Right atrium auricular region (tissue), 2 donors: ENCODE results near the gene KIF6. TPM values are rescaled to one million over a fixed set of nuclear protein-coding genes. Genes with fewer than 3 reads are reported as not detected.
"Not testable (repeated sequence)": the region's sequence is repeated elsewhere in the genome, so short reads cannot be mapped to it uniquely, and the experiment has no call there.

Experiments
- DNase-seq: peaks from one replicate; pipeline ENCODE4 v3.0.0-alpha.2; 2019; ENCODE audit warnings: low spot score
- H3K27ac ChIP-seq, 2 donors: fragments of 200-600 bp; sonication (generic); 1 replicate in 1 of 2; 2 replicates in 1 of 2; pipeline ENCODE4 v1.5.1; 2016 to 2019
- H3K27me3 ChIP-seq, 2 donors: fragments of 200-600 bp; sonication (generic); one replicate each; pipeline versions ENCODE4 v1.5.1 to v1.6.0; 2017 to 2019
- H3K36me3 ChIP-seq: fragments of 200-600 bp; sonication (generic); one replicate; pipeline ENCODE4 v1.5.1; 2016
- H3K4me1 ChIP-seq, 2 donors: fragments of 200-600 bp; sonication (generic); one replicate each; pipeline versions ENCODE4 v1.5.1 to v1.6.0; 2017 to 2019
- H3K4me3 ChIP-seq, 2 donors: fragments of 200-600 bp; sonication (generic); 1 replicate in 1 of 2; 2 replicates in 1 of 2; pipeline ENCODE4 v1.5.1; 2017 to 2019; ENCODE audit warnings: mild to moderate bottlenecking in 1 of 2, moderate library complexity in 1 of 2
- H3K9me3 ChIP-seq, 2 donors: fragments of 200-600 bp; sonication (generic); one replicate each; pipeline ENCODE4 v1.5.1; 2019
- CTCF ChIP-seq, 2 donors: fragments of 200-600 bp; sonication (generic); IDR thresholded peaks; one replicate each; pipeline ENCODE4 v1.5.1; 2019; ENCODE audit warnings: antibody characterized with exemption in 2 of 2
- total RNA-seq, 2 donors: library from RNA; depleted of rRNA; stranded (reverse); fragments of >200 nt; gene quantifications; one replicate each; pipeline ENCODE4 v1.1.0, GENCODE V29; 2016

KIF6 gene
- total RNA-seq, 2 donors from 2014 or later, result not detected

DNA sequence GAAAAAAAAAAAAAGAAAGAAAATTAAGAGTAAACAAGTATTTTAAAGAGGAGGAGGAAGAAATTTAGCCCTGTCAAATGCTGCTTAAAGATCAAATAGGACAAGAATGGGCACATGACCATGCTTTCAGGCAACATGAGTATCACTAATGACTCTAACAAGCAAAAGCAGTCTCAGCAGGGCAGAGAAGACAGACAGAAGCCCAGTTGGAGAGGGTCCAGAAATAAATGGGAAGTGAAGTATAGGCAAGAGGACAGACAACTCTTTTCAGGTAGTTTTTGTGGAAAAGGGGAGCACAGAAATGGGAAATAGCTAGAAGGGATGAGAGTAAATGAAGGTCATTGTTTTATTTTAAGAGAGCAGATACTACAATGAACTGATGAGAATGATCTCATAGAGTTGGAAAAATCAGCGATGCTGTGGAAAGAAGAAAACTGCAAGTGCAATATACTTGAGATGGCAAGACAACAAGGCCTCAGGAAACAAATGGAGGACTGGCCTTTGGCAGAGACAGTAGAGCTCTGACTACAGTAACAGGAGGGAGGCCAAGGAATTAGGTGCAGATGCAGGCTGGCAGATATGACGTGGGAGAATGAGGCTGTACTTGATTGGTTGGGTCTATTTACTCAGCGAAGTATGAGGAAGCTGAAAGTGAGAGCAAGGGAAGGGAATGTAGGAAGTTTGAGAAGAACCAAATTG, 40.3 kb downstream of the KIF6 start:
- DNase-seq, result no peak
- no peaks in the 10 kb centered on the region for H3K4me1 ChIP-seq
- TF ChIP-seq CTCF (IDR thresholded peaks at IDR 0.05), result no peak
- H3K27me3 ChIP-seq, result no peaks in the 10 kb centered on the region
- no peaks in the 10 kb centered on the region for H3K36me3 ChIP-seq
- H3K4me3 ChIP-seq, result no peak overlapping the region
- H3K27ac ChIP-seq, result no peak overlapping the region
- no peaks in the 10 kb centered on the region for H3K9me3 ChIP-seq

DNA sequence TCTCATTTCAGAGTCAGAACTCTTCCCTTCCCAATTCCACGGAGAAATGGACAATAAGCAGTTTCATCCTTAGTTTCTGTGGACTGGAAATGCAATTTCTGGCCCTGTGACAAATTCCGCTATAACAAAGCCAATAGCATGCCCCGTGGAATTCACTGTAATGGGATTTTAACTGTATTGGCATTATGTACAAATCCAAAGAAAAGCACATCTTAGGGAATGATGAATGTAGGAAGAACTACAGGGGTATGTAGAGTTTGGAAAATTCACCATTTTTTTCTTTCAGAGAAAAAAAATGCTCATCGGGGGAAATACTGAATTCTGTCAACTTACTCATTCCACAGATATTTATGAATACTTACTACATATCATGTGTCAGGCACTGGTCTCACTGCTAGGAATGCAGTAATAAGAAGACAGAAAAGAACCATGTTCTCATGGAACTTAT, 43.5 kb downstream of the KIF6 start:
- TF ChIP-seq CTCF (IDR thresholded peaks at IDR 0.05), result no peak
- Histone ChIP-seq H3K9me3 (no peaks in the 10 kb centered on the region), H3K27me3 (no peaks in the 10 kb centered on the region), H3K4me3 (no peak overlapping the region), H3K4me1 (no peaks in the 10 kb centered on the region), H3K36me3 (no peaks in the 10 kb centered on the region), H3K27ac (no peak overlapping the region)
- no peak for DNase-seq

- H3K27me3 ChIP-seq, result no peaks in the 10 kb centered on the region
- no peaks in the 10 kb centered on the region for H3K36me3 ChIP-seq
- TF ChIP-seq CTCF (IDR thresholded peaks at IDR 0.05), result no peak
Measured at GRCh38 chr6:39678914-39679313, 46.3 kb downstream of the KIF6 start.

DNA sequence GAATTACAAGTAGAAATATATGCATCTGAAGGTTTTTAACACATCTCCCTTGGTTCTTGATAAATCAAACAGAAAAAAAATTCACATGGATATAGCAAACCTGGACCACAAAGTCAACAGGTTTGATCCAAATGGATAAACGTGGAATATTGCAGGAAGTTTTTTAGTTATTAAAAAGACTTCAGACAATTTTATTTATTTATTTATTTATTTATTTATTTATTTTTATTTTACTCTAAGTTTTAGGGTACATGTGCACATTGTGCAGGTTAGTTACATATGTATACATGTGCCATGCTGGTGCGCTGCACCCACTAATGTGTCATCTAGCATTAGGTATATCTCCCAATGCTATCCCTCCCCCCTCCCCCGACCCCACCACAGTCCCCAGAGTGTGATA, 47.9 kb downstream of the KIF6 start:
- H3K27ac ChIP-seq, H3K27me3 ChIP-seq, H3K36me3 ChIP-seq, H3K9me3 ChIP-seq, H3K4me3 ChIP-seq, DNase-seq, H3K4me1 ChIP-seq: not testable (repeated sequence)

More at GRCh38 chr6:39678914-39679313, 46.3 kb downstream of the KIF6 start:
- Histone ChIP-seq H3K4me3 (no peak overlapping the region), H3K27ac (no peak overlapping the region), H3K9me3 (no peaks in the 10 kb centered on the region), H3K4me1 (no peaks in the 10 kb centered on the region)
- DNase-seq, result no peak

DNA sequence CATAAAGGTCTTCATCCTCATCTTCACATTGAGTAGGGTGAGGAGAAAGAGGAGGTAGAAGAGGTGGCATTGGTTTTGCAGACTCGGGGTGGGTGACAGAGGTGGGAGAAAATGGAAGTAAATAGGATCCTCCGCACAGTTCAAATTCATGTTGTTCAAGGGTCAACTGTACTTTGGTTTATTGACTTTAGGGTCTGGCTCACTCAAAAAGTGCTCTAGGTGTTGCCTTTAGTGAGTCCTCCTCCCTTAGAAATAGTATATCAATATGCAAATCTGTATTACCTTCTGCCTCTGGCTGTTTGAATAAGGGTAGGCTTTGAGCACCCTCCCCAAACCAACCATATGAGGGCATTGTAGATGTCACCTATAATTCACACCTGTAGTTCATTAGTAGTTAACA, 54.7 kb downstream of the KIF6 start:
- peaks cover 0 to 8% of the 10 kb centered on the region in 2 donors for H3K9me3 ChIP-seq
- no peaks in the 10 kb centered on the region for H3K27me3 ChIP-seq
- no peaks in the 10 kb centered on the region for H3K36me3 ChIP-seq
- TF ChIP-seq CTCF (IDR thresholded peaks at IDR 0.05), result no peak
- no peak overlapping the region for H3K4me3 ChIP-seq
- no peak overlapping the region for H3K27ac ChIP-seq
- no peak for DNase-seq
- no peaks in the 10 kb centered on the region for H3K4me1 ChIP-seq

- no peak overlapping the region for H3K4me3 ChIP-seq
- H3K9me3 ChIP-seq, result peaks cover 0 to 8% of the 10 kb centered on the region in 2 donors
- no peak for DNase-seq
- no peaks in the 10 kb centered on the region for H3K4me1 ChIP-seq
- no peak overlapping the region for H3K27ac ChIP-seq
- no peaks in the 10 kb centered on the region for H3K36me3 ChIP-seq
- no peak for TF ChIP-seq CTCF (IDR thresholded peaks at IDR 0.05)
- no peaks in the 10 kb centered on the region for H3K27me3 ChIP-seq
Measured at GRCh38 chr6:39669973-39670342, 55.2 kb downstream of the KIF6 start.
